Measurements from ENCODE around the gene PDAP1. TPM values are rescaled to one million over a fixed set of nuclear protein-coding genes. Genes with fewer than 3 reads are reported as not detected.

Gene PDAP1
- total and polyA plus RNA-seq, 2 of the 13 experiments (the other 11 are each of a cell fraction or from before 2014, with no cell fraction given): 13.0 to 100 TPM

GRCh38 chr7:99381664-99382075 is 26.7 kb downstream of the PDAP1 start (continued):
- TF ChIP-seq FOXP4 (CRISPR knock-in tag; IDR thresholded peaks at IDR 0.05): no peak
- no peak for TF ChIP-seq THAP11 (CRISPR knock-in tag; IDR thresholded peaks at IDR 0.05)
- TF ChIP-seq POGK (CRISPR knock-in tag; conservative IDR thresholded peaks at IDR 0.05): no peak
- TF ChIP-seq SMAD3 (CRISPR knock-in tag; IDR thresholded peaks at IDR 0.05): no peak
- peak; percentile 97 for TF ChIP-seq ZSCAN22 (CRISPR knock-in tag; IDR thresholded peaks at IDR 0.05)
- no peak for TF ChIP-seq JDP2 (CRISPR knock-in tag; IDR thresholded peaks at IDR 0.05; ENCODE audit: borderline replicate concordance)
- TF ChIP-seq KDM3A (CRISPR knock-in tag; IDR thresholded peaks at IDR 0.05; ENCODE audit: low read depth): no peak
- TF ChIP-seq ZNF432 (CRISPR knock-in tag; IDR thresholded peaks at IDR 0.05; ENCODE audit: borderline replicate concordance): no peak
- TF ChIP-seq CCAR2 (optimal IDR thresholded peaks at IDR 0.05; ENCODE audit: low read depth, low read length): no peak
- TF ChIP-seq THRA (CRISPR knock-in tag; IDR thresholded peaks at IDR 0.05; ENCODE audit: borderline replicate concordance): peak; percentile 78; the same call in 1 of the 2 replicates
- TF ChIP-seq ZNF276 (CRISPR knock-in tag; IDR thresholded peaks at IDR 0.05; ENCODE audit: low read depth): no peak
- no peak for TF ChIP-seq ZNF318 (CRISPR knock-in tag; IDR thresholded peaks at IDR 0.05)
- peak; percentile 53 for TF ChIP-seq HDAC1 (CRISPR knock-in tag; IDR thresholded peaks at IDR 0.05)
- no peak for TF ChIP-seq GFI1 (CRISPR knock-in tag; IDR thresholded peaks at IDR 0.05; ENCODE audit: borderline replicate concordance)
